Panc1 (cell line): ENCODE data around the gene CDC37. TPM values are rescaled to one million over a fixed set of nuclear protein-coding genes. Genes with fewer than 3 reads are reported as not detected.

Experiments used
- ATAC-seq: fragments of 200-7000 bp; cut with Tn5 transposase; 2 replicates; pipeline ENCODE4 v1.9.1; 2020; ENCODE audit warnings: mild to moderate bottlenecking, moderate library complexity
- BruUV-seq: library from RNA; stranded (reverse); fragments of 400-500 nt; replicated peaks from 2 replicates; lab custom pipeline; 2021; lab: Mats Ljungman, UMichigan
- CTCF ChIA-PET: fragments of 300-600 bp; sonication (Branson Sonifier 250); formaldehyde crosslinking; loops from one replicate; lab custom pipeline; 2022; ENCODE audit warnings: antibody characterized with exemption; lab: Charles Lee
- POLR2A ChIA-PET: fragments of 300-600 bp; sonication (Branson Sonifier 250); formaldehyde crosslinking; loops from one replicate; lab custom pipeline; 2022; ENCODE audit warnings: antibody characterized with exemption; lab: Charles Lee
- DNase-seq: peaks from one replicate; pipeline ENCODE4 v3.0.0-alpha.2; 2010; ENCODE audit warnings: low read depth, low spot score
- H3K27ac ChIP-seq: 2 replicates; pipeline ENCODE4 v1.5.1; 2011; ENCODE audit warnings: mild to moderate bottlenecking, low read length, inconsistent platforms
- H3K27me3 ChIP-seq: fragments of 200-500 bp; sonication (Bioruptor generic); 2 replicates; pipeline ENCODE4 v1.6.0; 2014; ENCODE audit warnings: low read length, inconsistent platforms; ENCODE audit not compliant: control insufficient read depth, insufficient read depth
- H3K36me3 ChIP-seq: fragments of 200-500 bp; sonication (Bioruptor generic); 2 replicates; pipeline ENCODE4 v1.5.1; 2014; ENCODE audit warnings: inconsistent platforms, mild to moderate bottlenecking, low read length, moderate library complexity; ENCODE audit not compliant: control insufficient read depth, insufficient read depth
- H3K4me1 ChIP-seq: 2 replicates; pipeline ENCODE4 v1.5.1; 2011; ENCODE audit warnings: inconsistent platforms, mild to moderate bottlenecking, low read length, moderate library complexity; ENCODE audit not compliant: control insufficient read depth, insufficient read depth
- H3K4me3 ChIP-seq, 2 experiments: 2 replicates each; pipeline ENCODE4 v1.5.1; 2011 to 2012; ENCODE audit warnings: low read depth in 2 of 2, low read length in 2 of 2, mild to moderate bottlenecking in 2 of 2, inconsistent platforms in 1 of 2, moderate library complexity in 1 of 2
- H3K9me3 ChIP-seq: fragments of 200-500 bp; sonication (Bioruptor generic); 2 replicates; pipeline ENCODE4 v1.5.1; 2014; ENCODE audit warnings: low read depth, mild to moderate bottlenecking, inconsistent platforms, low read length, moderate library complexity; ENCODE audit not compliant: control insufficient read depth, insufficient read depth
- CTCF ChIP-seq: fragments of 450-650 bp; IDR thresholded peaks from 2 replicates; pipeline ENCODE4 v1.5.1; 2017; ENCODE audit warnings: mild to moderate bottlenecking
- POLR2AphosphoS5 ChIP-seq: IDR thresholded peaks from 2 replicates; pipeline ENCODE4 v1.6.1; 2012; ENCODE audit warnings: mild to moderate bottlenecking, low read depth, low read length, moderate library complexity
- SIN3A ChIP-seq: IDR thresholded peaks from 2 replicates; pipeline ENCODE4 v1.6.1; 2012; ENCODE audit warnings: low read depth, mild to moderate bottlenecking, low read length, moderate library complexity, borderline replicate concordance; ENCODE audit not compliant: insufficient read depth
- TCF7L2 ChIP-seq: IDR thresholded peaks from 2 replicates; pipeline ENCODE4 v1.6.1; 2011; ENCODE audit warnings: mild to moderate bottlenecking, low read depth, low read length, inconsistent platforms
- in situ Hi-C: cut with HindIII; loops from 2 replicates; pipeline ENCODE4 v1.10.0; 2016; ENCODE audit warnings: low sequenced_read_pairs, low pct_unique_long_range_greater_than_20kb
- intact Hi-C: fragments of 100-400 bp; cut with micrococcal nuclease; formaldehyde crosslinking; loops from one replicate; pipeline ENCODE4 v1.10.0; 2022; ENCODE audit not compliant: unreplicated experiment
- total RNA-seq: library from RNA; stranded (reverse); gene quantifications from one replicate; pipeline ENCODE4 v1.2.1, GENCODE V29; 2021; ENCODE audit not compliant: unreplicated experiment
- TF ChIP-seq, protein P1 (sequence below), 2 experiments: IDR thresholded peaks; 2 replicates each; pipeline ENCODE4 v1.6.1; 2011 to 2012; ENCODE audit warnings: low read depth in 2 of 2, control low read depth in 1 of 2, low read length in 1 of 2, mild to moderate bottlenecking in 1 of 2, moderate library complexity in 1 of 2; ENCODE audit not compliant: insufficient read depth in 1 of 2

The CDC37 gene
- total RNA-seq, 1 experiment from 2014 or later: 162 TPM

GRCh38 chr19:10416380-10417257 is 13.3 kb upstream of the CDC37 start:
- POLR2A ChIA-PET: interaction anchor here (0.5 kb wide), 1 partner anchor 9 kb away, joined by 3 read pairs; no protein-coding TSS in a partner anchor
- no TSS peak for BruUV-seq
- TF ChIP-seq CTCF (peak; percentile 97), POLR2AphosphoS5 (peak; percentile 60; the same call in 1 of the 2 replicates), SIN3A (no peak; the same call in 1 of the 2 replicates)
- CTCF ChIA-PET: interaction anchor here (0.5 to 1.2 kb wide), 2 partner anchors 11 to 33 kb away, joined by 3 to 4 read pairs; no protein-coding TSS in a partner anchor
- peak; percentile 66 for ATAC-seq
- peaks cover 9% of the 10 kb centered on the region for H3K4me1 ChIP-seq
- H3K27ac ChIP-seq: peak overlapping the region; percentile 79
- H3K27me3 ChIP-seq: no peaks in the 10 kb centered on the region
- H3K36me3 ChIP-seq: no peaks in the 10 kb centered on the region; the same call in 1 of the 2 replicates
- intact Hi-C loops: no loop called here
- in situ Hi-C loops: no loop called here
- H3K4me3 ChIP-seq: peak overlapping the region; percentile 65 to 68
- DNase-seq: peak; percentile 60
- no peaks in the 10 kb centered on the region for H3K9me3 ChIP-seq

GRCh38 chr19:10416083-10416379 is 12.7 kb upstream of the CDC37 start:
- BruUV-seq: no TSS peak
- H3K9me3 ChIP-seq: no peaks in the 10 kb centered on the region
- ATAC-seq (no peak), DNase-seq (no peak)
- peak overlapping the region; percentile 73 for H3K27ac ChIP-seq
- peaks cover 5% of the 10 kb centered on the region for H3K4me1 ChIP-seq
- POLR2A ChIA-PET: interaction anchor here (0.5 kb wide), 1 partner anchor 9 kb away, joined by 3 read pairs; no protein-coding TSS in a partner anchor
- in situ Hi-C loops: no loop called here
- no peaks in the 10 kb centered on the region for H3K27me3 ChIP-seq
- peak overlapping the region; percentile 65 to 68 for H3K4me3 ChIP-seq
- CTCF ChIA-PET: interaction anchor here (1.2 kb wide), 1 partner anchor 10 kb away, joined by 4 read pairs; no protein-coding TSS in a partner anchor
- TF ChIP-seq, protein P1, sequence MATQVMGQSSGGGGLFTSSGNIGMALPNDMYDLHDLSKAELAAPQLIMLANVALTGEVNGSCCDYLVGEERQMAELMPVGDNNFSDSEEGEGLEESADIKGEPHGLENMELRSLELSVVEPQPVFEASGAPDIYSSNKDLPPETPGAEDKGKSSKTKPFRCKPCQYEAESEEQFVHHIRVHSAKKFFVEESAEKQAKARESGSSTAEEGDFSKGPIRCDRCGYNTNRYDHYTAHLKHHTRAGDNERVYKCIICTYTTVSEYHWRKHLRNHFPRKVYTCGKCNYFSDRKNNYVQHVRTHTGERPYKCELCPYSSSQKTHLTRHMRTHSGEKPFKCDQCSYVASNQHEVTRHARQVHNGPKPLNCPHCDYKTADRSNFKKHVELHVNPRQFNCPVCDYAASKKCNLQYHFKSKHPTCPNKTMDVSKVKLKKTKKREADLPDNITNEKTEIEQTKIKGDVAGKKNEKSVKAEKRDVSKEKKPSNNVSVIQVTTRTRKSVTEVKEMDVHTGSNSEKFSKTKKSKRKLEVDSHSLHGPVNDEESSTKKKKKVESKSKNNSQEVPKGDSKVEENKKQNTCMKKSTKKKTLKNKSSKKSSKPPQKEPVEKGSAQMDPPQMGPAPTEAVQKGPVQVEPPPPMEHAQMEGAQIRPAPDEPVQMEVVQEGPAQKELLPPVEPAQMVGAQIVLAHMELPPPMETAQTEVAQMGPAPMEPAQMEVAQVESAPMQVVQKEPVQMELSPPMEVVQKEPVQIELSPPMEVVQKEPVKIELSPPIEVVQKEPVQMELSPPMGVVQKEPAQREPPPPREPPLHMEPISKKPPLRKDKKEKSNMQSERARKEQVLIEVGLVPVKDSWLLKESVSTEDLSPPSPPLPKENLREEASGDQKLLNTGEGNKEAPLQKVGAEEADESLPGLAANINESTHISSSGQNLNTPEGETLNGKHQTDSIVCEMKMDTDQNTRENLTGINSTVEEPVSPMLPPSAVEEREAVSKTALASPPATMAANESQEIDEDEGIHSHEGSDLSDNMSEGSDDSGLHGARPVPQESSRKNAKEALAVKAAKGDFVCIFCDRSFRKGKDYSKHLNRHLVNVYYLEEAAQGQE (IDR thresholded peaks at IDR 0.05; ENCODE audit: insufficient read depth in 1 of 2, low read depth in 2 of 2, low read length in 1 of 2): no peak
- no peak for TF ChIP-seq POLR2AphosphoS5
- TF ChIP-seq TCF7L2: no peak
- no peak for TF ChIP-seq CTCF
- no peak for TF ChIP-seq SIN3A
- intact Hi-C loops: no loop called here
- no peaks in the 10 kb centered on the region; the same call in 1 of the 2 replicates for H3K36me3 ChIP-seq
